Umbilical cord (tissue), 2 donors: ENCODE results near the gene MAP3K15. TPM values are rescaled to one million over a fixed set of nuclear protein-coding genes. Genes with fewer than 3 reads are reported as not detected.
A peak's percentile ranks its signal among the peaks of the same experiment; 100 is the strongest.

ENCODE experiments used
- DNase-seq: peaks from one replicate; pipeline ENCODE4 v3.0.0-alpha.2; 2015; ENCODE audit warnings: low spot score
- total RNA-seq: library from RNA; depleted of rRNA; stranded (reverse); fragments of >200 nt; gene quantifications from one replicate; pipeline ENCODE4 v1.2.3, GENCODE V29; 2014; ENCODE audit warnings: low replicate concordance; ENCODE audit not compliant: insufficient read depth

Gene MAP3K15
- total RNA-seq, 1 donor from 2014 or later: not detected

DNA sequence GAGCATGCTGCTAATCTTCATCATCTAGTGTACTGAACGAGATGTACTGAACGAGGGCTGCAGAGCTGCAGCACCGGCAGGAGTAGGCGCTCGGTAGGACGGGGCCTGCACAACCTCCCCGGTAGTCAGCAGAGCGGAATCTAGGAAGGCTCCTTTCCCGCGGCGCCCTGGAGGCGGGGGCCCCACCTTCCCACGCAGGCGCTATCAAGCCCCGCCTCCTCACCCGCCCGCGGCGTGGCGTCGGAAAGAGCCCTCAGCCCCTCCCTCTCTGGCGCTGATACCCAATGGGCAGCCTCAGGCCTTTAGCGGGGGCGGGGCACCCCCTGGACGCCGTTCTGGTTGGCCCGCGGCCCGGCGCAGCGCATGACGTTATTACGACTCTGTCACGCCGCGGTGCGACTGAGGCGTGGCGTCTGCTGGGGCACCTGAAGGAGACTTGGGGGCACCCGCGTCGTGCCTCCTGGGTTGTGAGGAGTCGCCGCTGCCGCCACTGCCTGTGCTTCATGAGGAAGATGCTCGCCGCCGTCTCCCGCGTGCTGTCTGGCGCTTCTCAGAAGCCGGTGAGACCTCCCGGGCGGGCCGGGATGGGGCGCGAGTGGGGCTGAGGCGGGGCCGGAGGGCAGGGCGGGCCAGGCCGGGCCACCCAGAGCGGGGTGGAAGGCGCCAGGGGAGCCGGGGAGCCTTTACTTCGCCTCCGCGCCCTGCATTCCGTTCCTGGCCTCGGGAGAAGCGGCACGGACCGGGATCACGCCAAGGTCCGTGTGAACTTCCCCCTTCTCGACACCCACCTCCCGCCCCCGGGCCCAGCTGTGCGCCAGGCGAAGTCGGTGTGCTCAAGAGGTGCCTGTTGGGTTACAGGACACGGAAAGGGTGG, 171.5 kb downstream of the MAP3K15 start, which contains the start of gene PDHA1:
TSS of gene PDHA1 (plus strand) at position 393 of the 874 bp plus-strand sequence. CDS start at position 504, 111 bp downstream.
- DNase-seq: peak; percentile 96

- no peak for DNase-seq
Observed at GRCh38 chrX:19343085-19343534, 172.2 kb downstream of the MAP3K15 start.

DNA sequence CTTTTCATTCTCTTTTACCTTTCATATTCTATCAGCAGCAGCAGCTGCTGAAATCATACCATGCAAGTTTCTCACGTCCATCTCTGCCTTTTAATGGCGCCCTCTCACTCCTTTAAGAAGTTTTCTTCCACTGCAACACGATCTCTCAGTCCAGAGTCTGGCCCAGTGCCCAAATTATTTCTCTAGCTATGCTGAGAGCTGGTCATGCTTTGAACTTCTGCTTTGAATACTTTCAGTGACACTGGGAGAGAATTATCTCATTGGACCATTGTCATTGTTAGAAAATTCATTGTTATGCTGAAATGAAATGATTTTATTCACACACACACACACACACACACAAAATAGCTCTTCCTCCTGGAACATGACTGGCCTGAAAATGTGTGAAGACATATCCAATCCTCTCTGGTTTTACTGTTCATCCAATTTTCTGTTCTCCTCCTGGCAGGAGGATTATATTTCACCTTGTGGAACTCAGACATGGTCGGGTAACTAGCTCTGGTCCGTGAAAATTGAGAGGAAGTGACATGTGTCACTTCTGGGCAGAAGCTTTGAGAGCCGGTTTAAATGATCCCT, 172.9 kb downstream of the MAP3K15 start:
- DNase-seq: peak; percentile 17

DNA sequence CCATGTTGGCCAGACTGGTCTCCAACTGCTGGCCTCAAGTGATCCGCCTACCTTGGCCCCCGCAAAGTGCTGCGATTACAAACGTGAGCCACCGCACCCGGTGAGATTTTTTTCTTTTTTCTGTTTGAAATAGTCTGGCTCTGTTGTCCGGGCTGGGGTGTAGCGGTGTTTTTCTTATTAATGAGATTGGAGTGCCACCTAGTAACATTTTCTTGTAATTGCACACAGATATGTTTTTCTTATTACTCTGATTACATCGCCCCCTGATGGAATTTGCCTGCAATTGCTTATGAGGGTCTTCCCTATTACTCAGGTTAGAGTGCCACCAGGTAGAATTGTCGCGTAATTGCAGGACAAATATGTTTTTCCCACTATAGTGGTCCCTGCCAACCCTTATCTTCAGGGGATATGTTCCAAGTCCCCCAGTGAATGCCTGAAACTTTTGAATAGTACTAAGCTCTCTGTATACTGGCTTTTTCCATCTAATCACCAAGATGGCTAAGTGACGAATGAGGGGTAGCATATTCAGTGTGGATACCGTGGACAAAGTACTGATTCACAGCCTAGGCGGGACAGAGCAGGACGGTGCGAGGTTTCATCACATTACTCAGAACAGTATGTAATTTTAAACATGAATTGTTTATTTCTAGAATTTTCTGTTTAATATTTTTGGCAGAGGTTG, 180.2 kb downstream of the MAP3K15 start:
- DNase-seq: no peak

DNA sequence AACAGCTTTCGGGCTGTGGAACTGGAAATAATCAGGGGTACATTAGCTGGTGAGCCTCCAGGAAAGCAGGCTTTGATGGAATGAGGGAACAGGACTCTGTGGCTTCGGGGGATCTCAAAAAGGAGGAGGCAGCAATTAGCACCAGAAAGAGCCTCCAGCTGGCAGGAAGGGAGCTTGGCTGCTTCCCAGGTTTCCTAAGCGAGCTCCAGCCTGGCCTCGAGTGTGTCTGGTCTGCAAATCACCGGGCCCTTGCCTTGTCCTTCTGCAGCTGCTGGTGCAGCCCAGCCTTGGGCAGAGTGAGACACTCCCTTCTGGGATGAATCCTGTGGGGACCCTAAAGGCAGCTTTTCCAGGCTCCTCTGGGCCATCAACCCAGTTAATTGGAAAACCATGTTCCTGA, 182.3 kb downstream of the MAP3K15 start:
- peak; percentile 32 for DNase-seq

DNA sequence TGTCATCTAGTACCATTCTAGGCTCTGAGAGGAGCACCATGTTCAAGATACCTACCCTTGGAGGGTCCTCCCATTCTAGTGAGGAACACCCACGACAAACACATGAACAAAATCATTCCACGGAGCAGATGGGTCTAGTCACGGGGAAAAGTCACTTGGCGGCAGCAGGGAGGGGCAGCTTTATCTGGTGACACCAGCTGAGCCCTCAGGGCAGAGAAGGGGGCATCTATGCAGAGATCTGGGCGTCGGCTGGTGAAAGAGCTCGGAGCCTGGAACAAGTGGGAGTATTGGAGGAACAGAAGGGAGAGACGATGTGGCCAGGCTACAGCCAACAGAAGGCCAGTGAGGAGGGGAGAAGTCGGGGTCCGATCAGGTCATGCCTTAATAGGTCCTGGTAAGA, 183.5 kb downstream of the MAP3K15 start:
- DNase-seq: no peak

DNA sequence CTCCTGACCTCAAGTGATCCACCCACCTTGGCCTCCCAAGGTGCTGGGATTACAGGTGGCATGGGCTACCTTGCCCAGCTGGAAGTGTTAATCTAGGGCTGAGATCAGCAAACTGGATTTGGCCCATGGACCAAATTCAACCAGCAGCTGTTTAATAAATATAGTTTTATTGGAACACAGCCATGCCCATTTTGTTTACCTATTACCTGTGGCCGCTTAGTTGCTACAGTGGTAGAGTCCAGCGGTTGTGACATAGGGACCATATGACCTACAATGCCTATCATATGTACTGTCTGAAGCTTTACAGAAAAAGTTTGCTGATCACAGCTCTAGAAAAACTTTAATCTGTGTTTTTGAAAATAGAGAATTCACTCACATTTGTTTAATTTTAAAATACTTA, 188.7 kb downstream of the MAP3K15 start:
- no peak for DNase-seq

Other genes starting within 250 kb of the MAP3K15 start
- gene PDHA1, start 171.6 kb downstream of the MAP3K15 start, total RNA-seq: 50.1 TPM